KOPT-K1 (cell line): ENCODE results near the gene MYO19.

Experiments used
- H3K27ac ChIP-seq: fragments of 200-600 bp; sonication (generic); 2 replicates; pipeline ENCODE4 v1.5.1; 2016; ENCODE audit warnings: antibody characterized with exemption, mild to moderate bottlenecking, low read depth, low read length; ENCODE audit not compliant: poor library complexity, severe bottlenecking
- H3K36me3 ChIP-seq: fragments of 200-600 bp; sonication (generic); 2 replicates; pipeline ENCODE4 v1.5.1; 2017; ENCODE audit warnings: antibody characterized with exemption, mild to moderate bottlenecking, low read length, moderate library complexity; ENCODE audit not compliant: insufficient read depth
- H3K9me3 ChIP-seq: fragments of 200-600 bp; sonication (generic); 2 replicates; pipeline ENCODE4 v1.5.1; 2017; ENCODE audit warnings: antibody characterized with exemption, low read length, mild to moderate bottlenecking; ENCODE audit not compliant: insufficient read depth, poor library complexity, severe bottlenecking

MYO19 gene

GRCh38 chr17:36544044-36544306 lies 9.3 kb upstream of the MYO19 start:
- Histone ChIP-seq H3K27ac (peak overlapping the region; percentile 89), H3K9me3 (no peaks in the 10 kb centered on the region), H3K36me3 (peaks cover 32% of the 10 kb centered on the region)

DNA sequence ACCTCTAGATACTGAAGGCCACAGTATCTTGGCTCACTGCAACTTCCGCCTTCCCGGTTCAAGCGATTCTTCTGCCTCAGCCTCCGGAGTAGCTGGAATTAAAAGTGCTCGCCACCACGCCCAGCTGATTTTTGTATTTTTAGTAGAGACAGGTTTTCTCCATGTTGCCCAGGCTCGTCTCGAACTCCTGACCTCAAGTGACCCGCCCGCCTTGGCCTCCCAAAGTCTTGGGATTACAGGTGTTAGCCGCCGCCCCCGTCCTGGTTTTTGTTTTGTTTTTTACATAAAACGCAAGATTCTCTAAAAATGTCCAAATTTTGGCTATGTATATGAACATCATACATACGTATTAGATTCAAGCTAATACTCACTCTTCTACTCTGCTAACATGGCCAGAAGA lies 8.1 kb upstream of the MYO19 start:
- Histone ChIP-seq H3K36me3 (peaks cover 34% of the 10 kb centered on the region), H3K27ac (no peak overlapping the region), H3K9me3 (no peaks in the 10 kb centered on the region)

DNA sequence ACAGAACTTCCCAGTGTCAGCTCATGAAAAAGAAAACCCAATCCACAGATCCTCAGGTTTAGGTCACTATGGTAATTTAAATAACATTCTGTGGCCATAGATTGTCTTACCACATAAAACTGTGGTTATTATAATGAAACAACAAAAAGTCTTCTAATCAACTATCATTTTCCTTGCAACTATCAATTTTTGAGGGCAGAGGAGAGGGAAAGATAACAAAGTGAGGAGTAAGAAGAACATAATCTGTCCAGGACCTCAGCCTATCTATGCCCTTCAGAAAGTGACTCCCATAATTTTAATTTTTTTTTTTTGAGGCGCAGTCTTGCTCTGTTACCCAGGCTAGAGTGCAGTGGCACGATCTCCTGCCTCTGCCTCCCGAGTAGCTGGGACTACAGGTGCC lies 6.0 kb upstream of the MYO19 start:
- no peaks in the 10 kb centered on the region for H3K9me3 ChIP-seq

GRCh38 chr17:36535669-36536081 lies 1.0 kb upstream of the MYO19 start:
- H3K9me3 ChIP-seq = no peaks in the 10 kb centered on the region
- H3K27ac ChIP-seq = peak overlapping the region; percentile 95
- H3K36me3 ChIP-seq = peaks cover 55% of the 10 kb centered on the region

More for the DNA sequence above, 6.0 kb upstream of the MYO19 start:
- H3K36me3 ChIP-seq = peaks cover 32% of the 10 kb centered on the region
- H3K27ac ChIP-seq = no peak overlapping the region

DNA sequence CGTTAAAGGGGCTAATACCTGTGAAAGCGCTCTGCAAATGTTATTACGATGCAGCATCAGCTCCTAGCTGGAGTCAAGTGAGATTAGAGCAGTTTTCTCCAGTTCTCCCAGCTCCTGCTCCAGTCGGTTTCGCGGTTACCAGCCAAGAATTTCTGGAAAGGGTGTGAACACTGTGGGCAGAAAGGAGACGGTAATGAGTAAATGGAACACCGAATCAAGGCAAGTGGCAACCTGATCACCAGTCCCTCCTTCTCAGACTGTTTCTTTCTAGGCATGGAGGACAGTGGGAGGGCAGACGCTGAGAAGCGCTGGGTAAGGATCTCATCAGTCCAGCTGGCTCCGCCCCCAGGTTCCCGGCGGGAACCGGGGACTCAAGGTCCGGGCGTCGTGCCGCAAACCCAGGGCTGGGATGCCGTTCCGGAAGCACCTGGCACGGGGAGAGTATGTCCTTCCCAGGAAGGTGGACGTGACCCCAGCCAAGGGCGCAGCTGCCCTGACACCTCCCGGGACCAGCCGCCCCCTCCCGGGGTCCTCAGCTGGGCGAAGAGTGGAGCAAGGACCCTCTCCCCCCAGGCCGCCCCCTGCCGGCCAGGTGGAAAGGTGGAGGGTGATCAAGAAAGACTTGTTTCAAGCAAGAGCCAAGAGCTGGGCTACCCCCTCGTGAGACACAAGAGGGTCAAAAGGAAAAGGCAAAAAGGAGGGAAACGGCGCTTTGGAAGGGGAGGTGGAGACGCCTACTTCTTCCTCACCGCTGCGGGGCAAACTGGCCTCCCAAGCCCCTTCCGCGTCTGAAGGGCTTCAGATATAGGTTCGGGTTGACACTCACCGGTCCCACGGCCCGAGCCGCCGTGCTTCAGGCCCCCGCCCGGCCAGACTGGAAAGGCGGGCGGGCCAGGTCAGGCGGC lies 481 bp downstream of the MYO19 start:
- peak overlapping the region; percentile 95 for H3K27ac ChIP-seq
- peaks cover 53% of the 10 kb centered on the region for H3K36me3 ChIP-seq
- no peaks in the 10 kb centered on the region for H3K9me3 ChIP-seq

DNA sequence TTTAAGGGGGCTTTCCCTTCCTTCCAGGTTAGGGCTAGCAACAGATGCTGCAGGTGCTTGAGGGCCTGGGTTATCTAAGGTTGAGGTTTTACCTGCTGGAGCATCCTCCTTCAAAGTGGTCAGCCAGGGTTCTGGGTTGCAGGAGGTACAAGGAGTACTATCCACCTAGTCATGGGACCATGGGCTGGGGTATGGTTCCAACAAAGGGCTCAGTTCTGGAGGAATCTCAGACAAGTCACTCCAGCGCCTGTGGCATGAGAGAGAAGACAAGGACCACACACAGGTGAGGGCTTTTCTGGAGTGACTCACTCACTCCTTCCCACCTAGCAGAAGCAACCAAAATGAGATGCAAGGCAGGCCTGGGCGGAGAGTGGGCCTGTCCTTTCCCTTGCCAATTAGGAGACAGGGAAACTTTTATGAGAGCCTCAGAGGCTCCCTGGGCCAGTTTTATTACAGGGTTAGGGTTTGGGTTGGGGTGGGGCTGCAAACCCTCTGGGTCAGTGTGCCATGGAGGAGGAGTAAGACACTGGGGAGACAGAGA lies 2.2 kb downstream of the MYO19 start:
- H3K36me3 ChIP-seq = peaks cover 60% of the 10 kb centered on the region
- no peak overlapping the region for H3K27ac ChIP-seq
- no peaks in the 10 kb centered on the region for H3K9me3 ChIP-seq

DNA sequence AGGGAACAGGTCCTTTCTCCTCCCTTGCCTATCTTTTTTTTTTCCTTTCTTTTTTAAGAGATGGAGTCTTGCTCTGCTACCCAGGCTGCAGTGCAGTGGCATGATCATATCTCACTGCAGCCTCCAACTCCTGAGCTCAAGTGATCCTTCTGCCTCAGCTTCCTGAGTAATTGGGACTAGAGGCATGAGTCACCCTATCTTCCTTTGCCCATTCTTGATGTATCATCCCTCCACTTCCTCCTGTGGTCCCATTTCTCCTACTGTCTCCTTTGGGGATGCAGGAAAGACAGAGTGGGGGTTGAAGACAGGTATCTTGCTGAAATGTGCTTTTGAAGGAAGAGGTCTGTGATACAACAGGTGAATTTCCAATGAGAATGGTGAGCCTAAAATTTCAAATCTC lies 5.5 kb downstream of the MYO19 start:
- Histone ChIP-seq H3K27ac (no peak overlapping the region), H3K36me3 (peaks cover 84% of the 10 kb centered on the region)

GRCh38 chr17:36527621-36528250 lies 6.9 kb downstream of the MYO19 start:
- peaks cover 87% of the 10 kb centered on the region for H3K36me3 ChIP-seq
- H3K27ac ChIP-seq = no peak overlapping the region
- no peaks in the 10 kb centered on the region for H3K9me3 ChIP-seq

More for the DNA sequence above, 5.5 kb downstream of the MYO19 start:
- H3K9me3 ChIP-seq = no peaks in the 10 kb centered on the region

GRCh38 chr17:36525888-36526287 lies 8.8 kb downstream of the MYO19 start:
- H3K36me3 ChIP-seq = peaks cover 91% of the 10 kb centered on the region

GRCh38 chr17:36525113-36525512 lies 9.6 kb downstream of the MYO19 start:
- Histone ChIP-seq H3K36me3 (peaks cover 97% of the 10 kb centered on the region), H3K9me3 (no peaks in the 10 kb centered on the region), H3K27ac (no peak overlapping the region)

More at GRCh38 chr17:36525888-36526287, 8.8 kb downstream of the MYO19 start:
- H3K27ac ChIP-seq = no peak overlapping the region
- H3K9me3 ChIP-seq = no peaks in the 10 kb centered on the region

- Histone ChIP-seq H3K9me3 (no peaks in the 10 kb centered on the region), H3K27ac (no peak overlapping the region), H3K36me3 (peaks cover 97% of the 10 kb centered on the region)
Measured at GRCh38 chr17:36524428-36524876, 10.2 kb downstream of the MYO19 start.

DNA sequence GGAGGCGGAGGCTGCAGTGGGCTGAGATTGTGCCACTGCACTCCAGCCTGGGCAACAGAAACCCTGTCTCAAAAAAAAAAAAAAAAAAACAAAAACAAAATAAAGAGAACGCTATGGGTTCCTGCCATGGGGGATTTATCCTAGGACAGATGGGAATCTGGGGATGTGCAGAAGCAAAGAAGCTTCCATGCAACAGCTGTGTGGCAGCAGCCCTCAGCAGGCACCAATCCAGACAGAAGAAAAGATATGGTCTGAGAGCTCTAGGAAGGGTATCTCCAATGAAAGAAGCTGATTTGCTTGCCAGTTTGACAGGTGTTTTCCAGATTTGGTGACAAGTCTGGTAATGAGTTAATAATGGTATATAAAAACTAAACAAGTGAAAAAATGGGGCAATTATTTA lies 11.6 kb downstream of the MYO19 start:
- no peaks in the 10 kb centered on the region for H3K9me3 ChIP-seq
- H3K27ac ChIP-seq = no peak overlapping the region
- H3K36me3 ChIP-seq = peaks cover 95% of the 10 kb centered on the region

GRCh38 chr17:36515837-36516236 lies 18.8 kb downstream of the MYO19 start:
- H3K36me3 ChIP-seq = peaks cover 98% of the 10 kb centered on the region
- no peaks in the 10 kb centered on the region for H3K9me3 ChIP-seq
- no peak overlapping the region for H3K27ac ChIP-seq

DNA sequence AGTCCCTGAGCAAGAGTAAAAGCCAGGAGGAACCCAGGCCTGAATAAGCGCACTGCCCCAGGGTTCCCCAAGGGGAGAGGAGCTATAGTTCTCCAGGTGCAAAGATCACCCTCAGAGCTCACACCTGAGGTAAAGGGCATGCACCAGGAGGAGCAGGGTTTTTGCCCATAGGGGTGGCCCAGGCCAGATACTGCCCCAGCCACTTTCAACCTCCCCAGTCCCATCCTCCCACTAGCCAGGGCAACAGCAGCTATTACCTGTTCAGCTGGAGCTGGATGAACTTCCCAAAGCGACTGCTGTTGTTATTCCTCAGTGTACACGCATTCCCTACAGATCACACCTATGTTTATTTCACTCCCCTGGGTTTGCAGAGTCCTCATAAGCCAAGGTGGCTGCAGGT lies 19.8 kb downstream of the MYO19 start:
- H3K36me3 ChIP-seq = peaks cover 98% of the 10 kb centered on the region
- no peaks in the 10 kb centered on the region for H3K9me3 ChIP-seq
- no peak overlapping the region for H3K27ac ChIP-seq

DNA sequence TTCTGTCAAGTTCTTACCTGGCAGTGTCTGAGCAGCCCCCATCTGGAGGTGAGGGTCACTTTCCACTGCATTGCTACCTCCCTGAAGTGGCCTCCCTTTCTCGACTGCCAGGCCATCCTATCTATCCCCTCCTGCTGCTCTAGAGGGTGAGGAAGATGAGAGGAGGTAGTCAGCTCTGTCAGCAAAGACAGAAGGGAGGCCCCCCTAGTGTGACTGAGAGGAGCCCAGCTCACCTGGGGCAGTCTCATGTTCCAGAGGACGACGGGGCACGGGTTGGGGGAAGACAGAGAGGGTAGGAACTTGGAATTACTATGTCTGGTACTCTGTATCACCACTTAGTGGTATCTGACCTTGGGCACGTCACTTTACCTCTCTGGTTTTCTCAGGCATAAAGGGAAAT lies 22.0 kb downstream of the MYO19 start:
- Histone ChIP-seq H3K27ac (no peak overlapping the region), H3K9me3 (no peaks in the 10 kb centered on the region), H3K36me3 (peaks cover 100% of the 10 kb centered on the region)
